HG03039 (cell line): ENCODE data around the gene ADO.

Experiments
- ATAC-seq: cut with Tn5 transposase; IDR thresholded peaks from one replicate; pipeline ENCODE4 v1.9.1; 2021; ENCODE audit warnings: mild to moderate bottlenecking, moderate library complexity; ENCODE audit not compliant: unreplicated experiment

ADO gene

DNA sequence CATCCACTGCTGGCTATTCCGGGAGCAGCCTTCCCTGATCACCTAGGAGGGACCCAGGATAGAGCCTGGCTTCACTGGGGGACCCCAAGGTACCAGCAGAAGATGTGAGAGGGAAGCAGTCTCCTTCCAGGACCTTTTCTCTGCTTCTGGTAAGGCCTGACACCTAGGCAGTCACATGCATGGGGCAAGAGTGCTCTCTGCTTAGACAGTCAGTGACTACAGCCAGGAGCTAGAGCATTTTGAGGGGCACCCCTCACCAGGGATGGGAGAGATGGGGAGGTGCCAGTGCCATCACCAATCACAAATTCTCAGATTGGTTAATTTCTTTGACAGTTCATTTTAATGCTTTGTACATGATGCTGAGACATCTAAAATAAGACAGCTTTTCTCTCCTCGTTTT, 13.9 kb upstream of the ADO start:
- ATAC-seq, result no peak

DNA sequence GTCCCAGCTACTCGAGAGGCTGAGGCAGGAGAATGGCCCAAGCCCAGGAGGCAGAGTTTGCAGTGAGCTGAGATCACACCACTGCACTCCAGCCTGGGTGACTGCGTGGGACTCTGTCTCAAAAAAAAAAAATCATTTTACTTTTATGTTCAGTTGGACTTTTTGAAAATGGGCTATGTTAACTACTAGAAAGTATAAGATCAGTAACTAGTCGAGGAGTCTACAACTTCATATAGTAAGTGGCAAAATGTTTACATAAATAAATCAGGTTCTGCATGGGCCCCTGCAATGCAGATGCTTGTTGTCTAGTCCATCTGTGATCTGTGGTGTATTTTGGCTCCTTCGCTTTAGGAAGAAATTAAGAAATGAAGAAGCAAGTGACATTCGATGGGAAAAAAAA, 12.3 kb upstream of the ADO start:
- ATAC-seq, result no peak

GRCh38 chr10:62794306-62794705, 10.2 kb upstream of the ADO start:
- no peak for ATAC-seq

- ATAC-seq, result no peak
These were observed 9.4 kb upstream of the ADO start for GRCh38 chr10:62795100-62795499.

DNA sequence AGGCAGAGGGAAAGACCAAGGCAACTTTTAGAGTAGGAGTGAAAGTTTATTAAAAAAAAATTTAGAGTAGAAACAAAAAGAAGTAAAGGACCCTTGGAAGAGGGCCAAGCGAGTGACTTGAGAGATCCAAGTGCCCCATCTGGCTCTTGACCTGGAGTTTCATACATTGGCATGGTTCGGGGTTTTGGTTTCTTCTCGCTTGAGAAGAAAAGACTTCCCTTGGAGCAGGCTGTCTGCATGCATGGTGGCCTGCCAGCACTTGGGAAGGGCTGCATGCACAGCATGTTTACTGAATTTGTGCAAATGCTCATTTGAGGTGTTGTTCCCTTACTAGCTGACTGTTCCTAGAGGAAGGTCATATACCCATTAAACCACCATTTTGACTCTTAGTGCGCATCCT, 8.8 kb upstream of the ADO start:
- no peak for ATAC-seq

DNA sequence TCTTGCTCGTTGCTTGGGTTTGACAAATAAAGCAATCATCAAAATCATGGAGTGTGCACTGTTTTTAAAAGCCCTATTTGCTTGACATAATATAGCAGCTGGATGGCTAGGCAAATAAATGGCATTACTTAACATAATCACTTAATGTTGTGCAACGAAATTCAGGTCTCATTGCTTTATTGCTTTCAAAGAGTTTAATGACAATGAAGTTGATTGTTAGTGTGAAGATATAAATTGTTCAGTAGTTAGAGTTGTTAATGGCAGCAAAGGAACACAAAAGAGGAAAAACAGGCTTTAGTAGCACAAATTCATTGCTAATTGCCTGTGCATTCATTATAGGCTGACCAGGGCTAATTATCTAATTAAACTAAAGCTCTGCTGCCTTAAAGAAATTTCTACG, 7.6 kb upstream of the ADO start:
- no peak for ATAC-seq

GRCh38 chr10:62801871-62802270, 2.6 kb upstream of the ADO start:
- ATAC-seq, result no peak

DNA sequence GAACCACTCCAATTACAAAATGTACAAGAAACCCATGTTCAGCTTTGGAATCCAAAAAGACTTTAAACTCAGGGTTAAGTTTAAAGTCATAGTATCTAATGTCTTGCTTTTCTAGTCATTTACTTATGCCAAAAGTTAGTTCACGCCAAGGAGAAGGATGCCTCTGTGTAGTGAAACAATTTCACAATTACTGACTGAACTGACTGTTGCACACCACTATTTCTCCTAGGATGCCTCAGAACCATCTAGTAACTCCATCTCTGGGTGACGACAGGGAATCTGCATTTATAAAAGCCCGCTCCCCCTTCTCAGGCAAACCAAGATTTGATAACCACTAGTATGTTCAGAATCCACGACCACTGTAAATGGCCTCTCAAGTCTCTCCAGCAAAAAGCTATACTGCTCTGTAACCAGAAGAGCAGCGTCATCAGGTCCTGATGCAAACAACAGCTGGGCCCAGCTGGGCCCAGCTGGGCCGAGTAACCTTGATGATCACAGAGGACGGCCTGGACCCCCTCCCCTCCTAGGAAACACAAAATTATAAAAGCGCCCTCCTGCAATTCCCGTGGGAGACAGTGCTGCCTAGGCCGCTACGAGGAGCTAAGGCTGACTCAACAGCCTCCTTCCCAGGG, 680 bp upstream of the ADO start:
- ATAC-seq, result no peak

DNA sequence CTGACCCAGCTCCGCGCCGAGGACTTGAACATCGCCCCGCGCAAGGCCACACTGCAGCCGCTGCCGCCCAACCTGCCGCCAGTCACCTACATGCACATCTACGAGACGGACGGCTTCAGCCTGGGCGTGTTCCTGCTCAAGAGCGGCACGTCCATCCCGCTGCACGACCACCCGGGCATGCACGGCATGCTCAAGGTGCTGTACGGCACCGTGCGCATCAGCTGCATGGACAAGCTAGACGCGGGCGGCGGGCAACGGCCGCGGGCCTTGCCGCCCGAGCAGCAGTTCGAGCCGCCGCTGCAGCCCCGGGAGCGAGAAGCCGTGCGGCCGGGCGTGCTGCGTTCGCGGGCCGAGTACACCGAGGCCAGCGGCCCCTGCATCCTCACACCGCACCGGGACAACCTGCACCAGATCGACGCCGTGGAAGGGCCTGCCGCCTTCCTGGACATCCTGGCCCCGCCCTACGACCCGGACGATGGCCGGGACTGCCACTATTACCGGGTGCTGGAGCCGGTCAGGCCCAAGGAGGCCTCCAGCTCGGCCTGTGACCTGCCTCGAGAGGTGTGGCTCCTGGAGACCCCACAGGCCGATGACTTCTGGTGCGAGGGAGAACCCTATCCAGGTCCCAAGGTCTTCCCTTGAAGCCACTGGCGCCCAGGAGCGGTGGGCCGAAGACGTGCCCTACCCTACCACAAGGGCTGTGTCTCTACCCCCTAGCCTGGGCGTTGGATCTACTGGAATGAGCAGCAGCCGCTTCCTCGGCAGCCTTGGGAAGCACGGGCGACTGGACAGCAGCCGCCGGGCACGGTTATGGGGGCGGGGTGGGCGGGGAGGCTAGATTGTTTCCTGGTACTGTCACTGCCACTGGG, 945 bp downstream of the ADO start:
- ATAC-seq, result peak; percentile 4

DNA sequence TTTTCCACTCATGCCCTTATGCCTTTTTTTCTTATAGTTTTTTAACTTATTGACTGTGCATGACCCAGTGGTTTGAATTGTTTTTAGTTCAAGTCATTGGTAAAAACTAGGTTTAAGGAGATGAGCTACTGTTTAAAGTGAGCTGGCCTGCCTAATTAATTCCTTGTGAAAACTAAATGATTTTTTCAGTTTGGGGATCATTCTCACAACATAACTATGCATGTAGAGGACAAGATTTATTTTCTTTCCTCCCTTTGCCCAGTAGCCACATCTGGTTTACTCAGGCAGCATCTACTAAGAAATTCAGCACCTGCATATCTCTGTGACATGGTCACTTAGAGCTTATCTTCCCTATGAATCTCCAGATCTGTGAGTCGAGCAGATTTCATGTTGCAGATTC, 1.7 kb downstream of the ADO start:
- no peak for ATAC-seq

DNA sequence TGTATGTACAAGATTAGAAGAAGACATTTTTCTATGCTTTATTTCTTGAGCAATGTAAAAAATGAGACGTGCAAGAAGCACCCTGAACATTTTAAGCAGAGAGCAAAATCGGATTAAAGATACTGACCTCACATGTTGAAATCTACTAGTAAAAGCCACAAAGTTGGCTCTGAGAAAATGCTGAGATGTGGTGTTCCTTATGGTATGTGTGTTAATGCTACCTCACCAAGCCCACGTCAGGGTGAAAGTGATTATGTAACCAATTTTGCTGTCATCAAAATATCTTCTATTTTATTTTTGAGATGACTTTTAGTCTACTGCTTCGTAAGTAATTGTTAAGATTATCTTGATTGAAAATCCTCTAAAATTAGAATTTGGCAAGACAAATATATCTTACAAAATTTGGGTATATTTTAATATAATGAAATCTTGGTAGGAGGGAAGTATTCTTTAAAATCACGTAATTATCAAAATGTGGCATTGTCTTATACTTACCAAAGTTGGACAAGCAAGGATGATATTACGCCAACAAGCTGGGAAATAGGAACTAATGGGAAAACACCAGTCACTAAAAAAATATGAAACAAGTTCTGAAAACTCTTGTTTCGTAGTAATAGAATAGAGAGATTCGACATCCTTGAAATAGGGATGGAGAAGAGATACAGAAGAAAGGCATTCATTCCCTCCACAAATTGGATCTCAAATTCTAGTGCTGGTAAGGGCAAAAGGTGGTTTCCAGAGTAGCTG, 5.8 kb downstream of the ADO start:
- ATAC-seq, result no peak

DNA sequence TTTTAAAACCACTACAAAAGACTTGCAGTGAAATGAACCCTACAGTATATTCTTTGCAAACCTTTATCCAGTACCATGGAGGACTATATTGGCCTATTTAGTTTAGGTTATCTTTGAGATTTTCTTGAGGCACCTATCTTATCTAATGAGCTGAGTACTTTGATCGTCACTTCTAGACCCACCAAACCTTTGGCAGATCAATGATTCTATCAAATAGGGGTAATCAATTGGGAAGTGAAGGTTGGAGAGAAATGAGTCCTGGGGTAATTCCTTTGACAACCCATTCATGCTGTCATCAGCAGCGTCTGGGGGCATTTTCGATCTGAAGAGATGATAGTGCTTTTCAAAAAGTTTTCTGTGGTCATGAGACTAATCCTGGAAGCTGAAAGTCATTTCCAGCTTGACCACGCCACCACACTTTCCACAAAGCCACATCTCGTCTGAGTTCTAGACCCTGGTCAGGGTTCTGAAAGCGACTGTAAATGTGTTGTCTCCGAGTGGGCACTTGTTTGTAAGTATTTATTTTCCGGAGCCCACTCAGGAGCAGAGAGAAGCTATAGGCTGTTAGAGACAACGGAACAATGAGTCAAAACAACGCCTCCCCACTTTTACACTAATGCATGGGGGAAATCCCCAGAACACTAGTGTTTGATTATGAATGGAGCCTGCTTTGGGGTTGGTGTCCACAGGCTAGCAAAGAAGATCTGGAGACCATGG, 6.8 kb downstream of the ADO start:
- ATAC-seq, result peak; percentile 34

DNA sequence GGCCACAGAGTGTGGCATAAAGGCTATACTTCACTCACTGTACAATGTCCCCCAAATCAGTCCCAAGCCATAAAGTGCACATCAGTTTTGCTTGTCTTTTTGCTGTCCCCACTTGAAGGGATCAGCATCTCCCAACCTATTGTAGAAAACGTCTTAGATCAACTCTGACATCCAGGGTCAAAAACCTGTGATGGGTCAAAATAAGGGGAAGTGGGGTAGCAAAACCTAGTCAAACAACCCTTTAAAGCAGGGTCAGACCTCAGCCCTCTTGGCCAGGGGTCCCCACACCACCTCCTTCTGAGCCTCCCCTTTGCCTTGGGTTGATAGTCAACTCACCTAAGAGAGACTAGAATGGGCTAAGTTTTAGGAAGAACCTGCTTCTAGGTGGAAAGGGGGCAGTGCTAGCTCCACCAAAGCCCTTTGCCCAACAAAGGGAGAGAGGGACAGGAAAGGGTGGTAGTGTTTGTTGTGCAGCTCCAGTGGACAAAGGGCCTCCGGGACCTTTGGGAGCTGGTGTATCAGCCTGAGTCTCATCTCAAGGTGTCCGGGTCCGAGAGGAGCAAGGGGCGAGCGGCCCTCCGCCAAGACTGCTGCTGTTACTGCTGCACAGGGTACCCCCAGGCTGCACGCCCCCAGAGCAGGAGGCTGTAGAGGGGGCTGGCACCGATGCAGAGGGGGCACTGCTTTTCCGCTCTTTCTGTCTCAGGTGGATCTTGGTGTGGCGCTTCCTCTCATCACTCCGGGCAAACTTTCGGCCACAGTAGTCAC, 8.3 kb downstream of the ADO start:
- ATAC-seq, result no peak

DNA sequence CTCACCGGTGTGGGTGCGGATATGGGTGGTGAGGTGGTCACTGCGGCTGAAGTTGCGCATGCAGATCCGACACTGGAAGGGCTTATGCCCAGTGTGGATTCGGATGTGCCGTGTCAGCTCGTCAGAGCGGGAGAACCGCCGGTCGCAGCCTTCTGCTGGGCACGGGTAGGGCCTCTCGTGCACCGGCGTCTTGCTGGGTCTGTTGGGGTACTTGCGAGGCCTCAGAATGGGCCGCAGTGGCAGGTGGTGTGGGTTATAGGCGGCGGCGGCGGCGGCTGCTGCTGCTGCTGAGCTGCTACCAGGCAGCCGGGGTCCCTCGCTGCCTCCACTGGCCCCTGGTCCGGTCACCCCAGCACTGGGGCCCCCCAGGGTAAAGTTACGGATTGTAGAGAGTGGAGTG, 8.9 kb downstream of the ADO start:
- ATAC-seq, result no peak

DNA sequence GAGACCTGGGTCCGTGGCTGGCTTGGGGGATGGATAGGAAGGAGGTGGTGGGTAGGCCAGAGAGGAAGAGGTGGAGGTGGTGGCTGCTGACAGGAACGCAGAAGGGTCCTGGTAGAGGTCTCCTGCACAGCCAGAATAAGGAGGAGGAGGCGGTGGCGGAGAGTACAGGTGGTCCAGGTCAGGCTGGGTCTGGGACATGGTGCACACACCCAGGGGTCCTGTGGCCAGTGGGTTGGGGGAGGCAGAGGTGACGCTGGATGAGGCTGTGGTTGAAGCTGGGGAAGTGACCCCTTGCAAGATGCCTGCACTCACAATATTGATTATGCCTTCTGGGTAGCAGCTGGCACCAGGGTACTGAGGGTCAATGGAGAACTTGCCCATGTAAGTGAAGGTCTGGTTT, 9.5 kb downstream of the ADO start:
- ATAC-seq, result no peak

GRCh38 chr10:62814756-62815380, 10.3 kb downstream of the ADO start:
- no peak for ATAC-seq

- no peak for ATAC-seq
These were observed 11.0 kb downstream of the ADO start for GRCh38 chr10:62815381-62816075.

DNA sequence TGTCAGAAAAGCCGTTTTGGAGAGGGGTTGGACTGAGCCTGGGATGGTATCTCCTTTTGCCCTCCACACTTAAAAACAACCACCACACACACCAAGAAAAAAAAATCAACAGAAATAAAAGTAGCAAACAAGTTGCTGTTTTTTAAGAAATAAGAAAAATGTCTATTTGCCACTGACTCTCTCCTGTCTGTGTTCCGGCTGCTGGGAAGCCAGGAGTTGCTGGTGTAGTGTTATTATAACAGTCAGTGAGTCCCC, 11.5 kb downstream of the ADO start:
- no peak for ATAC-seq

GRCh38 chr10:62816331-62817120, 12.0 kb downstream of the ADO start, which contains the start of gene EGR2:
EGR2 (minus strand) TSS chr10:62816366; CDS start chr10:62816029, 337 bp downstream.
- peak; percentile 70 for ATAC-seq
